ENCODE results near the gene FREM2. TPM values are rescaled to one million over a fixed set of nuclear protein-coding genes. Genes with fewer than 3 reads are reported as not detected.

FREM2 gene
- polyA plus RNA-seq, 1 experiment = not detected

DNA sequence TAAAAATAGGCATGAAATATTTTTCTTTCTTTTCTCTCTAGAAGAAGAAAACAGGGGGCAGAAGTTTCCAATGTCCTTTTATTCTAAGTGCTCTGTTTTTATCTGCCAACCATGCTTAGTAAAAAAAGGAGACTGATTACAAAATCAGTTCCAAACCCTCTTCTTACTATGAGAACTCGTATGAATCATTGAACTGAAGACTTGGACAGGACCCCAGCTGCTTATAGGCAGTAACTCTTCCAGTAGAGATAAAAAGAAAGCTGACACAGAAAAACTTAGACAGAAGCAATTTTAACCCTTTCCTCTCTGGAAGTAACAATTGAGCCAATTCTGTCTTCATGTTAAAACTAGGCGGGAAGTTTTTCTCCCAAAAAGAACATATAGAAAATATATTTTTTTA, 24.5 kb upstream of the FREM2 start:
- Histone ChIP-seq H3K27me3 (ENCODE audit: control insufficient read depth, insufficient read depth, low read length) (no peaks in the 10 kb centered on the region), H3K4me3 (ENCODE audit: low read depth, low read length) (no peak overlapping the region), H3K36me3 (ENCODE audit: control insufficient read depth, insufficient read depth, low read length) (no peaks in the 10 kb centered on the region)
- ChIA-PET CTCF (no interaction called here), POLR2A (no interaction called here)
- TF ChIP-seq, protein P1, sequence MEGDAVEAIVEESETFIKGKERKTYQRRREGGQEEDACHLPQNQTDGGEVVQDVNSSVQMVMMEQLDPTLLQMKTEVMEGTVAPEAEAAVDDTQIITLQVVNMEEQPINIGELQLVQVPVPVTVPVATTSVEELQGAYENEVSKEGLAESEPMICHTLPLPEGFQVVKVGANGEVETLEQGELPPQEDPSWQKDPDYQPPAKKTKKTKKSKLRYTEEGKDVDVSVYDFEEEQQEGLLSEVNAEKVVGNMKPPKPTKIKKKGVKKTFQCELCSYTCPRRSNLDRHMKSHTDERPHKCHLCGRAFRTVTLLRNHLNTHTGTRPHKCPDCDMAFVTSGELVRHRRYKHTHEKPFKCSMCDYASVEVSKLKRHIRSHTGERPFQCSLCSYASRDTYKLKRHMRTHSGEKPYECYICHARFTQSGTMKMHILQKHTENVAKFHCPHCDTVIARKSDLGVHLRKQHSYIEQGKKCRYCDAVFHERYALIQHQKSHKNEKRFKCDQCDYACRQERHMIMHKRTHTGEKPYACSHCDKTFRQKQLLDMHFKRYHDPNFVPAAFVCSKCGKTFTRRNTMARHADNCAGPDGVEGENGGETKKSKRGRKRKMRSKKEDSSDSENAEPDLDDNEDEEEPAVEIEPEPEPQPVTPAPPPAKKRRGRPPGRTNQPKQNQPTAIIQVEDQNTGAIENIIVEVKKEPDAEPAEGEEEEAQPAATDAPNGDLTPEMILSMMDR (IDR thresholded peaks at IDR 0.05; ENCODE audit: insufficient read depth, low read depth, low read length) = no peak
- no peak for DNase-seq (ENCODE audit: low read depth)

GRCh38 chr13:38664906-38665305, 22.0 kb upstream of the FREM2 start:
- POLR2A ChIA-PET = no interaction called here
- no peaks in the 10 kb centered on the region for H3K27me3 ChIP-seq (ENCODE audit: control insufficient read depth, insufficient read depth, low read length)
- CTCF ChIA-PET = no interaction called here
- no peak for DNase-seq (ENCODE audit: low read depth)
- H3K36me3 ChIP-seq (ENCODE audit: control insufficient read depth, insufficient read depth, low read length) = no peaks in the 10 kb centered on the region
- TF ChIP-seq, protein P1 (IDR thresholded peaks at IDR 0.05; ENCODE audit: insufficient read depth, low read depth, low read length) = no peak
- no peak overlapping the region for H3K4me3 ChIP-seq (ENCODE audit: low read depth, low read length)

GRCh38 chr13:38667526-38668109, 19.3 kb upstream of the FREM2 start:
- TF ChIP-seq, protein P1 (IDR thresholded peaks at IDR 0.05; ENCODE audit: insufficient read depth, low read depth, low read length) = no peak
- DNase-seq (ENCODE audit: low read depth) = no peak
- ChIA-PET POLR2A (no interaction called here), CTCF (interaction anchor here (0.8 kb wide), 1 partner anchor 12 kb away, joined by 3 read pairs; no protein-coding TSS in a partner anchor)
- H3K36me3 ChIP-seq (ENCODE audit: control insufficient read depth, insufficient read depth, low read length) = no peaks in the 10 kb centered on the region
- no peaks in the 10 kb centered on the region for H3K27me3 ChIP-seq (ENCODE audit: control insufficient read depth, insufficient read depth, low read length)
- H3K4me3 ChIP-seq (ENCODE audit: low read depth, low read length) = no peak overlapping the region

GRCh38 chr13:38669234-38669964, 17.5 kb upstream of the FREM2 start:
- CTCF ChIA-PET = no interaction called here
- no peak overlapping the region for H3K4me3 ChIP-seq (ENCODE audit: low read depth, low read length)
- H3K27me3 ChIP-seq (ENCODE audit: control insufficient read depth, insufficient read depth, low read length) = no peaks in the 10 kb centered on the region
- TF ChIP-seq, protein P1 (IDR thresholded peaks at IDR 0.05; ENCODE audit: insufficient read depth, low read depth, low read length) = no peak
- H3K36me3 ChIP-seq (ENCODE audit: control insufficient read depth, insufficient read depth, low read length) = no peaks in the 10 kb centered on the region
- DNase-seq (ENCODE audit: low read depth) = no peak
- POLR2A ChIA-PET = no interaction called here

GRCh38 chr13:38670627-38671026, 16.2 kb upstream of the FREM2 start:
- DNase-seq (ENCODE audit: low read depth) = no peak
- CTCF ChIA-PET = no interaction called here

More at GRCh38 chr13:38670627-38671026, 16.2 kb upstream of the FREM2 start:
- Histone ChIP-seq H3K36me3 (ENCODE audit: control insufficient read depth, insufficient read depth, low read length) (no peaks in the 10 kb centered on the region), H3K4me3 (ENCODE audit: low read depth, low read length) (no peak overlapping the region), H3K27me3 (ENCODE audit: control insufficient read depth, insufficient read depth, low read length) (no peaks in the 10 kb centered on the region)
- TF ChIP-seq, protein P1 (IDR thresholded peaks at IDR 0.05; ENCODE audit: insufficient read depth, low read depth, low read length) = no peak
- POLR2A ChIA-PET = no interaction called here

Data from BJ (cell line).